ENCODE measurements around the gene SLC49A4. TPM values are rescaled to one million over a fixed set of nuclear protein-coding genes. Genes with fewer than 3 reads are reported as not detected.

The SLC49A4 gene
- total RNA-seq, 4 donors from 2014 or later = 28.0 to 41.8 (median 37.9) TPM

- 75 to 83% methylated on average over 3 of the region's 3 CpGs for WGBS, 2 donors
- H3K4me3 ChIP-seq (ENCODE audit: low read depth, poor library complexity, severe bottlenecking) = no peak overlapping the region
- DNase-seq (ENCODE audit: low spot score in 2 of 2) = no peak
- intact Hi-C loops (cut with DNase I; ENCODE audit: low total_unique reads) = no loop called here
- TF ChIP-seq POLR2A (IDR thresholded peaks at IDR 0.05) = no peak
- TF ChIP-seq, protein P1, sequence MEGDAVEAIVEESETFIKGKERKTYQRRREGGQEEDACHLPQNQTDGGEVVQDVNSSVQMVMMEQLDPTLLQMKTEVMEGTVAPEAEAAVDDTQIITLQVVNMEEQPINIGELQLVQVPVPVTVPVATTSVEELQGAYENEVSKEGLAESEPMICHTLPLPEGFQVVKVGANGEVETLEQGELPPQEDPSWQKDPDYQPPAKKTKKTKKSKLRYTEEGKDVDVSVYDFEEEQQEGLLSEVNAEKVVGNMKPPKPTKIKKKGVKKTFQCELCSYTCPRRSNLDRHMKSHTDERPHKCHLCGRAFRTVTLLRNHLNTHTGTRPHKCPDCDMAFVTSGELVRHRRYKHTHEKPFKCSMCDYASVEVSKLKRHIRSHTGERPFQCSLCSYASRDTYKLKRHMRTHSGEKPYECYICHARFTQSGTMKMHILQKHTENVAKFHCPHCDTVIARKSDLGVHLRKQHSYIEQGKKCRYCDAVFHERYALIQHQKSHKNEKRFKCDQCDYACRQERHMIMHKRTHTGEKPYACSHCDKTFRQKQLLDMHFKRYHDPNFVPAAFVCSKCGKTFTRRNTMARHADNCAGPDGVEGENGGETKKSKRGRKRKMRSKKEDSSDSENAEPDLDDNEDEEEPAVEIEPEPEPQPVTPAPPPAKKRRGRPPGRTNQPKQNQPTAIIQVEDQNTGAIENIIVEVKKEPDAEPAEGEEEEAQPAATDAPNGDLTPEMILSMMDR (IDR thresholded peaks at IDR 0.05) = no peak
These were observed 17.3 kb upstream of the SLC49A4 start for GRCh38 chr3:122777563-122777962.

- no peak for TF ChIP-seq POLR2A (IDR thresholded peaks at IDR 0.05)
- TF ChIP-seq, protein P1 (IDR thresholded peaks at IDR 0.05) = no peak
- H3K4me3 ChIP-seq (ENCODE audit: low read depth, poor library complexity, severe bottlenecking) = no peak overlapping the region
- DNase-seq (ENCODE audit: low spot score in 2 of 2) = no peak
- intact Hi-C loops (cut with DNase I; ENCODE audit: low total_unique reads) = no loop called here
- WGBS, 2 donors = 100% methylated on average over 1 of the region's 1 CpG
These were observed 12.1 kb upstream of the SLC49A4 start for GRCh38 chr3:122782804-122783203.

DNA sequence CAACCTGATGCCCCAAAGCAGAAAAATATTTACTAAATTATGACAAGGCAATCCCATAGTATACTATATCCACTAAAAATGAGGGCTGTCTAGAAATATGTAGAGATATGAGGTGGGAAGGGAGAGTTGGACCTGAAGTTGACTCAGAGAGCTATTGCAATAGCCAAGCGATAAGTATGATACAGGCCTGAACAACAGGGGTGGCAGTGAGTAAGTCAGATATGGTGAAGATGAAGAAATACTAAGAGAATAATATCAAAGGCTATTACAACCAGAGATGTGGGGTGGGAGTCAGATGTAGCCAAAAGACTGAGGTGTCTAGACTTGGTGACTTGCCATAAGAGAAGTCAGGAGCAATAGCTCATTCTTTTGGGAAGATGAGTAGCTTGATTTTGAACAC, 10.4 kb upstream of the SLC49A4 start:
- H3K4me3 ChIP-seq (ENCODE audit: low read depth, poor library complexity, severe bottlenecking) = no peak overlapping the region
- DNase-seq (ENCODE audit: low spot score in 2 of 2) = no peak
- 82 to 88% methylated on average over 1 of the region's 1 CpG for WGBS, 2 donors
- intact Hi-C loops (cut with DNase I; ENCODE audit: low total_unique reads) = no loop called here
- TF ChIP-seq POLR2A (IDR thresholded peaks at IDR 0.05) = no peak
- TF ChIP-seq, protein P1 (IDR thresholded peaks at IDR 0.05) = no peak

- DNase-seq (ENCODE audit: low spot score in 2 of 2) = no peak
- TF ChIP-seq POLR2A (IDR thresholded peaks at IDR 0.05) = no peak
- TF ChIP-seq, protein P1 (IDR thresholded peaks at IDR 0.05) = no peak
- intact Hi-C loops (cut with DNase I; ENCODE audit: low total_unique reads) = no loop called here
- no peak overlapping the region for H3K4me3 ChIP-seq (ENCODE audit: low read depth, poor library complexity, severe bottlenecking)
- WGBS, 2 donors = 52 to 60% methylated on average over 1 of the region's 1 CpG
These were observed 9.6 kb upstream of the SLC49A4 start for GRCh38 chr3:122785231-122785630.

DNA sequence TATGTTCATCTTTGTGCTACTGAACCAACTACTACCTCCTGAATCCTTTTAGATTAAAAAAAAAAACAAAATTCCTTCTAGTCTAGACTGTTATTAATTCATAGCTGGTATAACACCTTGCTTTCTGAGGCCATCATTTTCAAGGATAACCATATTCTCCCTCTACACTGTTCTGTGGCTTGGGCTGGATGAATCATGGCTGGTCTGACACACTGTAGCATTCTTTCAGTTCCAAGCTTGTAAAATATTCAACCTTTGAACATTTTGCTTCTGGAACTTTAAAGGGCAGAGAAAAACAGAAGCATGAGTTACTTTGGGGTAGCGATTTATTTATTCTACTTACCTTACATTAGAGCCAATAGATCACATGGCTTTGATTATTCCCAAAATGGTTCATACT, 8.8 kb upstream of the SLC49A4 start:
- WGBS, 2 donors = 86 to 95% methylated on average over 1 of the region's 1 CpG
- intact Hi-C loops (cut with DNase I; ENCODE audit: low total_unique reads) = no loop called here

GRCh38 chr3:122787872-122788271, 7.0 kb upstream of the SLC49A4 start:
- TF ChIP-seq, protein P1 (IDR thresholded peaks at IDR 0.05) = no peak
- TF ChIP-seq POLR2A (IDR thresholded peaks at IDR 0.05) = no peak
- DNase-seq (ENCODE audit: low spot score in 2 of 2) = no peak
- no peak overlapping the region for H3K4me3 ChIP-seq (ENCODE audit: low read depth, poor library complexity, severe bottlenecking)
- intact Hi-C loops (cut with DNase I; ENCODE audit: low total_unique reads) = no loop called here
- 90 to 93% methylated on average over 2 of the region's 2 CpGs for WGBS, 2 donors

More for the DNA sequence above, 8.8 kb upstream of the SLC49A4 start:
- no peak overlapping the region for H3K4me3 ChIP-seq (ENCODE audit: low read depth, poor library complexity, severe bottlenecking)
- no peak for DNase-seq (ENCODE audit: low spot score in 2 of 2)
- no peak for TF ChIP-seq POLR2A (IDR thresholded peaks at IDR 0.05)
- TF ChIP-seq, protein P1 (IDR thresholded peaks at IDR 0.05) = no peak

All from lower leg skin (tissue), 4 donors.